ENCODE measurements around the gene EEF2.
"Not testable (repeated sequence)": the region's sequence is repeated elsewhere in the genome, so short reads cannot be mapped to it uniquely, and the experiment has no call there.

The EEF2 gene

DNA sequence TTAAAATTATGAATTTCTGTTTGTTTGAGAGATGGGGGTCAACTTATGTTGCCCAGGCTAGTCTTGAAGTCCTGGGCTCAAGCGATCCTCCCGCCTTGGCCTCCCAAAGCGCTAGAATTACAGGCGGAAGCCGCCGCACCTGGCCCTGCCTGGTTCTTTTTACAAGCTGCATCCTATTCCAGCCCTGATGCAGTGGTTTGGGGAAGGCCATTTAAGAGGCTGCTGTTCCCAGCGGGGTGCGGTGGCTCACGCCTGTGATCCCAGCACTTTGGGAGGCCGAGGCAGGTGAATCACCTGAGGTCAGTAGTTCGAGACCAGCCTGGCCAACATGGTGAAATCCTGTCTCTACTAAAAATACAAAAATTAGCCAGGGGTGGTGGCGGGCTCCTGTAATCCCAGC is 17.3 kb downstream of the EEF2 start:
- DNase-seq = not testable (repeated sequence)

DNA sequence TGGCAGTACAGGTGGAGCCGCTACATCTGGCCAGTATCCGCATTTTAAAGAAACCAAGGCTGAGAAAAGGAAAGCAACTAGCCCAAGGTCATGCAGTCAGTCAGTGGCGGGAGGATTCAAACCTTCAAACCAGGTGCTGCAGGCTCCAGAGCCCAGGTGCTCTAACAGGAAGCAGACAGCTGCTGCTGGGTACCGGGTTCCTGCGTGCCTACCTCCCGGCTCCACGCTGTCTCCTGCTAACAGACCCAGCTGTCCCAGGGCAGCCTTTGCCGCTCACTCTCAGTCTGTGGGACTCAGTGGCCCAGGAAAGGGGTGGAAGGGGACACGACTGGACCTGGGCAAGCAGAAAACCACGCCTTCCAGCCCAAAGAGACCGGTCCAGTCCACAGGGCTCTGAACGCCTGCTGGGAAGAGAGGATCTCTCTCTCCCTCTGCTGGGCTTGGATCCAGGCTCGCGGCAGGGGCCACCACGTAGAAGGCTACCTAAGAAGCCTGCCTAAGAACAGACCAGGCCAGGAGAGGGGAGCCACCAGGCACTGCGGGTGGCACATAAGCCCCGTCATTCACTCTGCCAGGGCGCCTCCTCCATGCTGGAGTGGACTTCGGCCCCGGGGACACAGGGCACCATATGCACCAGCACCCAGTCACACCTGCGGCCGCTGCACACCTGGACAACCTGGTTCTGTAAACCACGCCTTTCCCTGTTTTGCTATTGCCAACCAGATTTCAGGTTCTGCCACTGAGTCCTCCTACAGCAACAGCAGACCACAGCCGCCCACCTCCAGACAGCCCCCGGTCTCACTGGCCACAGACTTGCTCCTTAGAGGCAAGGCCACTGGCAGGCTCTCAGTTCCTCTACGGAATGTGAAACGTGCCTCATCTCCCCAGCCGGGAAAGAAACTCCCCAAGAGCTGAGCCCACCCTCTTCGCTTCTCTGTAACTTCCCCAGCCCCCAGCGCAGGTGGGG is 18.9 kb downstream of the EEF2 start:
- no peak for DNase-seq

DNA sequence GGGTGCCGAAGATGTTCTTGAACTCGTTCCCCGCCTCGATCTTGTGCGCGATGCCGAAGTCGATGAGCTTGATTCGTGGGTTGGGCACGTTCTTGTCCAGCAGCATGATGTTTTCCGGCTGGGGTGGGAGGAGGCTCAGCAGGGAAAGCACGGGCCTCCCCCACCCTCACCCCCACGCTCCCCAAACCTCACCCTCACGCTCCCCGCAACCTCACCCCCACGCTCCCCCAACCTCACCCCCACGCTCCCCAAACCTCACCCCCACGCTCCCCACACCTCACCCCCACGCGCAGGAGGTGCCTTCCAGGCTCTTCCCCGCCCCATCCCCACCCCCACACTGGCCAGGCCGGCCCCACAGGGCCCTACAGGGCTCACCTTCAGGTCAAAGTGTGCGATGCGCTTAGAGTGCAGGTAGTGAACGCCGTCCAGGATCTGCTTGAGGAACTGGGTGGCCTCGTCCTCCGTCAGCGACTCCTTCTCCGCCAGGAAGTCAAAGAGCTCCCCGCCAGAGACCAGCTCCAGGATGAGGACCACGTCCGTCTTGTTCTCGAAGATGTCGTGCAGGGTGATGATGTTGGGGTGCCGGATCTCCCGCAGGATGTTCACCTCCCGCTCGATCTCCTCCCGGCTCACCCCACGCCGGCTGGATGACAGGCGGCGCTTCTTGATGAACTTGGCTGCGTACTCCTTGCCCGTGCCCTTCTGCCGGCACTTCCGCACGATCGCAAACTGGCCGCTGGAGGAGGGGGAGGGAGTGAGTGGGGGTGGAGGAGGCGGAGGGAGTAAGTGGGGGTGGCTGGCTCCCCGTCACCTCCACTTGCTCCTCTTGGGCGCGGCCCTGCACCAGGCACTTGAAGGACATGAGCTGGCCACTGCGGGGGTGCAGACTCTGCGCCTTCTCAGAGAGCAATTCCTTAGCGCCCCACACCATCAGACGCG is 20.7 kb downstream of the EEF2 start:
- no peak for DNase-seq

DNA sequence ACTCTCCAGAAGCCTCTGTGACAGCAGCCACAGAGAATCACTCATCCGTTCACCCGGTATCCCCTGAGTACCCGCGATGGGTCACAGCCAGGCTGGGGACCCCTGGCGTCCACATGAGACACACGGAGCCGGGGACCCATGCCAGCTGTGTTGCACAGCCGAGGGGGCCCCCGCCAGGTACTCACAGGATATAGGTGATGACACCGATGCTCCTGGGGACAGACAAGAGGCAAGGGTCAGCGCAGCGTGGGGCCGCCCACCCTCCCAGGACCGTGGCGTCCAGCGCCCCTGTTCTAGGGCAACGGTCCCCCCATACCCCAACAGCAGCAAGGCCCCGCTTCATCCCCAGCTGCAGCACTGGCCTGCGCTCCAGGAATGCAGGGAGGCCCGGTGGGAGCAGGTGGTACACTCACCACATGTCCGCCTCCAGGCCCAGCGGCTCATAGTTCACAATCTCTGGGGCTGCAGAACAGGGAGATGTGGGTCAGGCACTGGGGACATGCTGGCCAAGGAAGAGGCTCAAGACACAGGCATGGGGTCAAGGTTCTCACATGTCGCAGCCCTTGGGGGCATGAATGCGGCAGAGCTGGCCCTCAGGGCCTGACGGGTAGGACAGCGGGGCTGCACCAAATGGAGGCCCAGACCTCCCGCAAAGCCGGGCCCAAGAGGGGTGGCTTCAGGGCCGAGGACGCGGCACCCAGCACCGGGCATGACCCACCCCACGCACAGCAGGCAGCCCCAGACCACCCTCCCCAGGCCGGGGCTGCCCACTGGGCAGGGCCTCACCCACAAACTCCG is 21.6 kb downstream of the EEF2 start:
- DNase-seq = no peak

DNA sequence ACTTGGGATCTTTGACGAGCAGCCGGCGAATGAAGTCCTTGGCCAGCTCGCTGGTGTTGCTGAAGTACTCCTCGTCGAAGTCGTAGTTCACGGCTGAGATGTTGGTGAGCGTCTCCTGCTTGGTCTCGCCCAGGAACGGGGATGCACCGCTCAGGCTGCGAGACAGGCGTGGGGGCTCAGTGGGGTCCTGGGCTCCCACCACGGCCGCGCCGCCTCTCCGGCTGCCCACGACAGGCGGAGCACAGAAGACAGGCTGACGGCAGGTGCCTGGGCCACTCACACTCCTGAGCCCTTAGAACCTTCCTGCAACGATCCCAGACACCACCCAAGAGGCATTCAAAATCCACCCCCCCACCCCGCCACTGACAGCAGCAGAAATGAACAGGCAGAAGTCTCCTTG is 24.3 kb downstream of the EEF2 start:
- no peak for DNase-seq

DNA sequence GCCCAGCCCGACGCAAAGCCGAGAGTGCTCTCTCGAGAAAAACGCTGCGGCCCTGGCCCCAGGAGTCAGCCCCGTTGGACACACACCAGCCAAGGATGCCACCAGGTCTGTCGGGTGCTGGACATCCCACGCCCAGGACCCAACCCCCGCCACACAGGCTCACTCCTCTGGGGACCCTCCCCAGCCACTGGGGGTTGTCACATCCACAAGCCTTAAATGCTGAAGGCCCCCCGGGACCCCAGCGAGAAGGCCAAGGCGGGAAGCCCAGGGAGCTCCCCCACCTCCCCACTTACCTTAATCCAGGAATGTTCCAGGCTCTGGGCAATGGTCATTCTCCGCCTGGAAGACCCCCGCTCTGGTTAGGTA is 25.5 kb downstream of the EEF2 start:
- no peak for DNase-seq

DNA sequence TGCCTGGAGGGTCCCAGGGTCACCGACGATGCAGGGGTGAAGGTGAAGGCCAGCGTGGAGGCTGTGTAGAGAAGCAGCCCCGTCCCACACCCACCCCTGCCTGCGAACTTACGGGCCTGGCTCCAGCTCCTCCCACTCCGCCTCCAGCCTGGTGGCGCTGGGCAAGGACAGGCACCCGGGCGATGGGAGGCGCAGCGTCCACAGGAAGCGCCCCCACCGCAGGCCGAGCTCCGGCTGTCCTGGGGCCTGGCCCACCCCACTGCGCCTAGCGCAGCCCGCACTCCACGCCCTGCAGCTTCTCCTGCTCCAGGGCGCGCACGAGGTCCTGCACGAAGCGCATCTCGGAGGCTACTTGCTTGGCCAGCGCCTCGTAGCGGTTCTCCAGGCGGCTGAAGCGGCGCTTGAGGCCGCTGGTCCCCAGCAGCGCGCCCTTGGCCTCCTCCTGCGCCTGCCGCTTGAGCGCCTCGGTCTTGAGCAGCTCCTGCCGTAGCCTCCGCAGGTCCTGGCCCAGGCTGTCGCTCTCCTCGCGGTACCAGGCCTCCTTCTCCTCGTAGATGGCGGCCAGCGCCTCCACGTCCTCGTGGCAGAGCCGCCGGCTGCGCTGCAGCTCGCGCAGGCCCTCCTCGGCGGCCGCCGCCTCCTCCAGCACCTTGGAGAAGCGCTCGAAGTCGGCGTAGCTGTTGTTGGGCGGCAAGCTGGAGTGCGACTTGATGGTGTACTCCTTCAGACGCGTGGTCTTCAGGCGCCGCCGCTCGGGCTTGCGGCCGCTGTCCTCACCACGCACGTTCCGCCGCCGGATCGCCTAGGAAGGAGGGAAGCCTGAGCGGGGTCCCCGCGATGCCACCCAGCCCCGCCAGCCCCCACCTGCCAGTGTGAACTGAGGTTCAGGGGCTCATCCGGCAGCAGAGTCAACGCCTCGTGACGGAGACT is 26.2 kb downstream of the EEF2 start:
- DNase-seq = no peak

DNA sequence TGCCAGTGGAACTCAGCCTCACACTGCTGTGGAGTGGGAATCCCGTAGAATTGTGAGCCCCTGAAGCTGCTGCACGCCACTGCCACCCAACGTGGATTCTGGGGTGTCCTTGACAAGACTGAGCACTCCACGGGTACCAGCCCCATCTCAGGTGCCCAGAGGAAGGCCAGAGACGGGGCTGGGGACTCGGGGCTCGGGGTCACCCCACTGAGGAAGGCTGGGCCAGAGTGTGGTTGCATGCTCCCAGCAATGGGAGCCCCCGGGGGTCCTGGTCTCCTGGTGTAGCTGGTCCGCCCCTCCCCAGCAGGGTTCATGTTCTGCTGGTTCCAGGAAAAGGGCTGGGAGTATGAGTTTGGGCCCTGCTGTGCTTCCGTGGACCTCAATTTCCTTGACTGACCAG is 29.6 kb downstream of the EEF2 start:
- DNase-seq = no peak

DNA sequence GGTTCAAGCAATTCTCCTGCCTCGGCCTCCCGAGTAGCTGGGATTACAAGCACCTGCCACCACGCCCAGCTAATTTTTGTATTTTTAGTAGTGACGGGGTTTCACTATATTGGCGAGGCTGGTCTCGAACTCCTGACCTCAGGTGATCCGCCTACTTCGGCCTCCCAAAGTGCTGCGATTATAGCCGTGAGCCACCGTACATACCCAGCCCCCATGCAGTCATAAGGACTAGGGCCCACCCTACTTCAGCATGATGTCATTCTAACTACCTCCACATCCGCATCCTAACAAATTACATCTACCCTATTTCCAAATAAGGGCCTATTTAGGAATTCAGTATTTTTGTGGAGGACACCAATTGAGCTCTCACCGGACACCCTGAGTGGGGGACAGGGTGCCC is 30.0 kb downstream of the EEF2 start:
- DNase-seq = not testable (repeated sequence)

DNA sequence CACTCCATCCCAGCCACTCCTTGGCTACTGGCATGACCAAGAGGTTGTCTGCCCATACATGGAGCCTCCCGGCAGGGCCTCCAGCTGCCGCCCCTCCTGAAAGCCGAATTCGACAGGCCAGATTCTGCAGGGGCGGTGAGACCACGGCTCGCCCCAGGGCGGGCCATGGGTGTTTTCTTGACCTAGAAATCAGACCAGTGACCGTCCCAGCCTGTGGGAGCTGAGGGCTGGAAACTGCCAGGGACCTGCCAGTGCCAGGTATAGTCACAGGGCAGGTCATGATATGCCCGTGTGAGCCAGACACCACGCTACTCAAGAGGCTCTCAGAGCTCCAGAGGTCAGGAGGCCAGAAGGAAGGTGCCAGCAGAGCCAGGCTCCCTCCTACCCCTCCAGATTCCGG is 31.2 kb downstream of the EEF2 start:
- no peak for DNase-seq

DNA sequence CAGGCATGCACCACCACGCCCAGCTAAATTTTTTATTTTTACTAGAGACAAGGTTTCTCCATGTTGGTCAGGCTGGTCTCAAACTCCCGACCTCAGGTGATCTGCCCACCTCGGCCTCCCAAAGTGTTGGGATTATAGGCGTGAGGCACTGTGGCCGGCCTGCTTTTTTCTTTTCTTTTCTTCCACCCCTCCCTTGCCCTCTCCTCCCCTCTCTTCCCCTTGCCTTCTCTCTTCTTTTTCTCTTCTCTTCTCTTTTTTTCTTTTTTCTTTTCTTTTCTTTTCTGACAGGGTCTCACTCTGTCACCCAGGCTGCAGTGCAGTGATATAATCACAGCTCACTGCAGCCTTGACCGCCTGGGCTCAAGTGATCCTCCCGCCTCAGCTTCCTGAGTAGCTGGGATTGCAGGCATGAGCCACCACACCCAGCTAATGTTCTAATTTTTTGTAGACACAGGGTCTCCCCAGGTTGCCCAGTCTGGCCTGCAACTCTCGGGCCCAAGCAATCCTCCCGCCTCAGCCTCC is 32.4 kb downstream of the EEF2 start:
- DNase-seq = not testable (repeated sequence)

DNA sequence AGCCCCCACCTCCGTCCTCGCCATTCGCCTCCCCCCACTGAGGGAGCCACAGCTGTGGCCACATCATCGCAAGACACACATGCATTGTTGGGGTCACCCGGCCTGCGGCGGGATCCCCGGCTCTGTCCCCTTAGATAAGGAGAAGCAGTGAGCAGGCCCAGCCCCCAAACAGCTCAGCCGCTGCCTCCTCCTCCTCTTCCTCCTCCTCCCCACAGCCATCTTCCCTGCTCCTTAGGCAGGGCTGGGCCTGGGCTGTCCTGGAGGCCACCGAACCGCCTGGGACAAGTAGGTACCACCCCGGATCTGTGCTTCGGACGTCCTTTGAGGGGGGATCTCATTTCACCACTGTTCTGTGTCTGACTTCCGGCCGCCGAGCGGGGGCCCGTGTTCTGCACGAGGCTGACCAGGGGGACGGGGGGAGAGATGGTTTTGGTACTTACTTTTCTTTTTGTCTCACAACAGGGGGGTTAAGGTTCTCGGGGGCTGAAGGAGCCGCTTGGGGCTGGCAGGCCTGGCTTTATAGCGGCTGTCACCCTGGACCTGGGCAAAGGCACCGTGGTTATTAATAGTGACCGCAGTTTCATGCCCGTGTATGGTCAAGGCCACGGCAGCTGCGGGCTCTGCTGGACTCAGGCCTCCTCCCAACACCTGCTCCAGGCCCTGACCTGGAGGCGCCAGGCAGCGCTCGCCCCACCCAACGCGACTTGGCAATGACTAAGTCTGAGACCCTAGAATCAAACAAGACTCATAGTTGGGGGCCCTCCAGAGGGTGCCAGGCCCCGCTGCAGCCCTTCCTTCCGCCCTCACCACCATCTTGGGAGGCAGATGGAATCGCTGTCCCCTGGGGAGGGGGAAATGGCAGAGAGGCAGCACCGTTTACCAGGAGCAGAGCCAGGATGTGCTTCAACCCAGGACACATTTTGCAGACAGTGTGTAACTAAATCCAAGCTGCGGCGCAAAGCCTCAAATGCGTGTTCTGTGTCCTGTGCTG is 34.1 kb downstream of the EEF2 start:
- DNase-seq = no peak

DNA sequence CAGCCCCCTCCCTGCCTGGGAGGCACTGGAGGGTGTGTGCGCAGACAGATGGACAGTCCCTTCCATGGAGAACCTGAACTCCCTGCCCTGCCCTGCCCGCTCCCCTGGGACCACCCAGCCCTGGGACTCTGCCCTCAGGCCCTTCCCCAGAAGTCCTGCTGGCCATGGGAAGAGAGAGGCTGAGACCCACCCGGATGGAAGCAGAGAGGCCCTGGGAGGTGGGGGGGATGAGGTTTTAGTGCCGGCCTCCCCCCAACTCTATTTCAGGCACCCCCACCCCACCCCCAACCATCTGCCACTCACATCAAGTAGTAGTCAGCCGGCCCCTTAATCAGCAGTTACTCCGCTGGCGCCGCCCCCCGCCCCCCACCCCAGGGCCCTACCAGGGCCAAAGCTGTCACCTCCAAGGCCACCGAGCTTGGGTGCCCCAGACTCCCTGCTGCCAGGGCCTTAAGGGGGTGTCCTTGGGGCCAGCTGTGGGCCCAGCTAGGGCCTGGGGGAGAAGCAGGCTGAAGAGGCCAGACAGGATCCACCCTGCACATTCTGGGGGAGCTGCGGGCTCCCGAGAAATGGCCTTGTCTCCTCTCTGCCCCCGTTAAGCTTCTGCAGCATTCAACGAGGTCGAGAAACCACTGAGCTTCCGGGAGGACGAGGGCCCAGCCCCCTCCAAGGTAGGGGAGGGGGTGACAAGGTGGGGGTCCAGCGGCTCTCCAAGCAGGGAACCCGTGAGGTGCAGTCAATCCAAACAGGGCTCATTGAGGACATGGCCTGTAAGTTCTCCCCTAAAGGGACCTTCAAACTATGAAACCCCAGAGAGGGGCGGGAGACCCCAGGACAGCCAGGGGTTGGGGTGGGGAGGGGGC is 35.0 kb downstream of the EEF2 start:
- DNase-seq = no peak

DNA sequence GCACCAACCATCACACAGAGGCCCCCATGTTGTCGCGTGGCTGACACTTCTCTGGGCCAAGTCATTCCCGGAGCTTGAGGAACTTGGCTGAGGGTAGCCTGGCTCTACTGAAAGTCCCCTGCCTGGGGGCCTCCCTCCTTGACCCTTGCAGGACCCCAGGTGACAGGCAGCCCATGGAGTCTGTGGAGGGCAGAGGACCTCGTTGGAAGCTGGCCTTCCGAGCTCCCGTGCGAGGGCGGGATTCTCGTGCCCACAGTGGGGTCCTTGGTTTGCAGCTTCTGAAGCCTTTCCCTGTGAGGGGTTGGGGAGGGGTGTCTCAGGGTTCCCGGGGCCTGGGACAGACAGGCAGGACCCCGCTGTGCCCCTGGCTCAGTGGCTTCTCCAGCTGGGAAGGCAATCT is 36.0 kb downstream of the EEF2 start:
- DNase-seq = no peak

DNA sequence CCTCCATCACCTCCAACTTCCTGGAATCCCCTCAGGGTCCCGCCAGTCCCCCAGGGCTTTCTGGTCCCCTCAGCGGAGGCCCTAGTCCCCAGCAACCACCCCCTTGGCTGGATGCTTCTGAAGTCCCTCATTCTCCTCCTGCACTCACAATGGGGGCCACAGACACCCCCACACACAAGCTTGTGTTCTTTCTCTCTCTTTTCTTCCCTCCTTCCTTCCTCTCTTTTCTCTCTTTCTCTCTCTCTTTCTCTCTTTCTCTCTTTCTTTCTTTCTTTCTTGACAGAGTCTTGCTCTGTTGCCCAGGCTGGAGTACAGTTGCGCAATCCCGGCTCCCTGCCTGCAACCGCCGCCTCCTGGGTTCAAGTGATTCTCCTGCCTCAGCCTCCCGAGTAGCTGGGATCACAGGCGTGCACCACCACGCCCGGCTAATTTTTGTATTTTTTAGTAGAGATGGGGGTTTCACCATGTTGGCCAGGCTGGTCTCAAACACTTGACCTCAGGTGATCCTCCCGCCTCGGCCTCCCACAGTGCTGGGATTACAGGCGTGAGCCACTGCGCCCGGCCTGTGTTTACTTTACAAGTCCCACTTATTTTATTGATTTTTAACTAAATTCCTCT is 37.8 kb downstream of the EEF2 start:
- DNase-seq = not testable (repeated sequence)

DNA sequence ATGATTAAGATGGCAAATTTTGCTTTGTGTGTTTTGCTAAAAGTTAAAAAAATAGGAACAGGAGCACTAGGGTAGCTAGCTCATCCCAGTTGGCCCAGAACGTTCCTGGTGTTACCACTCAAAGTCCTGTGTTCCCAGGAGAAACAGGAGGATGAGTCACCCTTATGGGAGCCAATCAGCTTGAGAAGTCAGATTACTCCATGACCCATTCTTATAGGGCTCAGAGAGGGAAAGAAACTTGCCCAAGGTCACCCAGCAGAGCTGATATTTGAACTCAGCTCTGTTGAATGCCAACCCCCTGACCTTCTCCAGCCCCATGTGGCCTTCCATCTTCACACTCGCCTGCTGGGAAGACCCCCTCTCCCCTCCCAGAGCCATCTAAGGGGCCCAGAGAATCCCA is 39.4 kb downstream of the EEF2 start:
- peak; percentile 5 for DNase-seq

DNA sequence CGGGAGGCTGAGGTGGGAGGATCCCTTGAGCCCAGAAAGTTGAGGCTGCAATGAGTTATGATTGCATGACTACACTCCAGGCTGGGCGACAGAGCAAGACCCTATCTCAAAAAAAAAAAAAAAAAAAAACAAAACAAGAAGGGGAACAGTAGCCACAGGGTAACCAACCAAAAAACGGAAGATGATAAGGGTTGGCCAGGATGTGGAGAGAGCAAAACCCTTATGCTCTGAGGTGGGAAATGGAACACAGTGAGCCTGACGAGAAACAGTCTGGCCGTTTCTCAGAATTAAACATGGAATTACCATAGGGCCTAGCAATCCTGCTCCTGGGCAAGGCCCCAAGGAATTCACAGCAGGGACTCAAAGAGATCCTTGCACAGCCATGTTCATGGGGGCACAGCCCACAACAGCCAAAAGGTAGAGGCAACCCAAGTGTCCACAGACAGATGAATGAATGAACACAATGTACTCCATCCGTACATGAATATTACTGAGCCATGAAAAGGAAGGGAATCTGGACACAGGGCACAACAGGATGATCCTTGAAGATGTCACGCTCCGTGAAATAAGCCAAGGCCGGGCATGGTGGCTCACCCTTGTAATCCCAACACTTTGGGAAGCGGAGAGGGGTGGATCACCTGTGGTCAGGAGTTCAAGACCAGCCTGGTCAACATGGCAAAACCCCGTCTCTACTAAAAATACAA is 41.1 kb downstream of the EEF2 start:
- DNase-seq = peak; percentile 64

DNA sequence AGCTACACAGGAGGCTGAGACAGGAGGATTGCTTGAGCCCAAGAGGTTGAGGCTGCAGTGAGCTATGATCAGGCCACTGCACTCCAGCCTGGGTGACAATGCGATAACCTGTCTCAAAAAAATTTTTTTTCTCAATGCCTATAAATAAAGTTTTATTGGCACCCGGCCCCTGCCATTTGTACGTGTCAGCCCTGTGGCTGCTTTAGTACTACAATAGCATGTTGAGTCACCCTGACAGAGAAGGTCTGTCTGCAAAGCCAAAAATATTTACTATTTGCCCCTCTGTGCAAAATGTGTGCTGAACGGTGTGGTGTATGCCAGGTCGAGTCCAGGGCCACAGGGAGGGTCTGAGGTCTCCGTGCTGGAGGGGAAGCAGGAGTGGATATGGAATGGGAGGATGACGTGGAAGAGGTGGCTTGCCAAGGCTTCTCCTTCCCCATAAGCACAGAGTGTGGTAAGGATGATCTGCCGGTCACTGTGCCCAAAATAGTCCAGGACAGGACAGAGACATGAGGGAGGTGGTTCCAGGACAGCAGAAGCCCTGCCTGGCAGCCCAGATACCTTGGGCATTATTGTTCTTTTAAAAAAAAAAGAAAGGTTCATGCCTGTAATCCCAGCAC is 42.4 kb downstream of the EEF2 start:
- DNase-seq = peak; percentile 31

All from MV-4-11 (cell line).